Cerebellar cortex (tissue), 1 donor: ENCODE data around the gene RNASE13.

Experiments used
- DNase-seq: peaks from one replicate; pipeline ENCODE4 v3.0.0-alpha.2; 2015; ENCODE audit warnings: low spot score

Gene RNASE13

DNA sequence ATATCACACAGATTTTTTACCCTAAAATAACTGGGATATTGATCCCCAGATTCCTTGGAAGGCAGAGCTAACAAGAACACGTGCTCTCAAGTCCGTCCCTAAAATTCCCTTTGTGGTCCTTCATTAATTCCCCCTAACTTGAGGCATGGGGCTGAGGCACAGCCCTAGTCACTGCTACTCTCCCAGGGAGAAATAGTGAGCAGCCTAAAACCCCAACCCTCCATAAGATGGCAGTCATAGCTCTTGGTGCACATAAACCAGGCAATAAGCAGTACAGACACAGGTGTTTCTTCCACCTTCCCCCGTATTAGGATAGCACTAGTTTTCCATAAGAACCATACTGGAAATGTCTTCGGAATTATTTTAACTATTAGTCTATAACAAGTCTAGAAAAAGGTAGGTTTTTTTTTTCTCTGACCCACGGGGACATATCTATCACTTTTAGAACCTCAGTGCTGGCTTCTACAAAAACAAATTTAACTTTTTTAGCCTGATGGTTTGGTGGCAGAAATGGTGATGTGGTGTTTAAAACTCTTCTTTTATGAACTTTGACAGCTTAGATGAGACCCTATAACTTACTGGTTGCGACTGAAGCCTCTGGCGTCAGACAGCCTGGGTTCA lies 32.4 kb upstream of the RNASE13 start:
- DNase-seq: peak; percentile 35

DNA sequence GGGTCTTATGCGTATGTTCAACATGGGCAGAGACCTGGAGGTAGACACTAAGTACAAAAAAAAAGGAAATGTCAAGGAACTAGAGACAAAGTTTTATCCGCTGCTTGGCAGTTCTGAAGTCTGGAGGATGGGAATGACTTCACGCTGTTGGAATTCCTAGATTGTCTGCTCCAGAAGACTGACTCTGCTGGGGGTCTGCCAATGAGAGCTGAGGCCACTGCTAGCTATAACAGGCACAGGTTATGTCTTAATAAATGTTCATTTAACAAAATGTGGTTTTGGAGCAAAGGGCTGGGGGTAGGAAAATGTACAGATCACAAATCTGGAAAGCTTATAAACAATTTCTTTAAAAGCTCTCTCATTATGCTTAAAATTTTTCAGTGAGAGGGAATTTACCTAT lies 28.9 kb upstream of the RNASE13 start:
- no peak for DNase-seq

DNA sequence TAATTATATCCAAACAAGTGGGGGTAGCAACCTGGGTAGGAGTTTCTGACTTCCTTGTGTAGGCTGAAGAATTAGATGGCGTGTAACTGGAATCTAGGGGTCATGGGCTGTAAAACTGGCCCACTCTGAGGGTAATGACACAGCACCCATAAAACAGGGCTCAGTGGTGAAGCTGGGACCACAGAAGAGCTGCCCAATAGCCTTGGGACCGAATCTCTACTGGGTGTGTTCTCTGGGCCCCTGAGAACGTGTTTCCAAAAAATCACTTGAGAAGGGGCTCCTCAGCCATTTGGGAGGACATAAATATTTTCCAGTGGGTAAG lies 26.7 kb upstream of the RNASE13 start:
- no peak for DNase-seq

DNA sequence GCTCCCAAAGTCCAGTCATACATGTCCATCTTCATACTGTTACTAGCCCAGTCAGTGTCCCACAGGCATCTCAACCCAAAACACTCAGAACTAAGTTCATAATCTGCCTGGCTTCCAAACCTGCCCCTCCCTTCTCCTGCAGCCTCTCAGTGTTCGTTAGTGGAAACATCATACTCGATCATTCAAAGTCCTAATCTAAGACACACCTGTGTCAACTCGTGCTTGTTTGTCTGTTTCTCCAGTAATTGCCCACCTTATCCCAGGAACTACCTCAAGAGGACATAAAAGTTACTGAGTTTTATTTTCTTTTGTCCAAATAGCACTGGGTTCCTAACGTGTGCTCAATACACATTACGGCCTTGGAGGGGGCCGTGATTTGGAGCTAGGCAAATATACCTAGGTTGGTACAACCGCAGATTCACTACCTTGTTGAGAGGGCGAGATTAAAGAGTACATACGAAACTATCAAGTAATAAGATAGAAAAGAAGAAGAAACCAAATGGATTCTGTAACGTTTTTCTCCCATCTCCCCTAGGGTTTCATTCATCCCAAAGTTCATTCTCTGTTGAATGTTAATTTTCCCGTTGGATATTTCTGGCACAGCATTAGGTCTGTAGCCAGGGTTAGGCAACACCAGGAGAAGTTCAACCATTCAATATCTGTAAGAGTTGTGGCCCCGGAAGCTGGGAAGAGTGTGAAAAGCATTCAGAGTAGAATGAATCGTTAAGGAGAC lies 26.2 kb upstream of the RNASE13 start:
- DNase-seq: no peak

DNA sequence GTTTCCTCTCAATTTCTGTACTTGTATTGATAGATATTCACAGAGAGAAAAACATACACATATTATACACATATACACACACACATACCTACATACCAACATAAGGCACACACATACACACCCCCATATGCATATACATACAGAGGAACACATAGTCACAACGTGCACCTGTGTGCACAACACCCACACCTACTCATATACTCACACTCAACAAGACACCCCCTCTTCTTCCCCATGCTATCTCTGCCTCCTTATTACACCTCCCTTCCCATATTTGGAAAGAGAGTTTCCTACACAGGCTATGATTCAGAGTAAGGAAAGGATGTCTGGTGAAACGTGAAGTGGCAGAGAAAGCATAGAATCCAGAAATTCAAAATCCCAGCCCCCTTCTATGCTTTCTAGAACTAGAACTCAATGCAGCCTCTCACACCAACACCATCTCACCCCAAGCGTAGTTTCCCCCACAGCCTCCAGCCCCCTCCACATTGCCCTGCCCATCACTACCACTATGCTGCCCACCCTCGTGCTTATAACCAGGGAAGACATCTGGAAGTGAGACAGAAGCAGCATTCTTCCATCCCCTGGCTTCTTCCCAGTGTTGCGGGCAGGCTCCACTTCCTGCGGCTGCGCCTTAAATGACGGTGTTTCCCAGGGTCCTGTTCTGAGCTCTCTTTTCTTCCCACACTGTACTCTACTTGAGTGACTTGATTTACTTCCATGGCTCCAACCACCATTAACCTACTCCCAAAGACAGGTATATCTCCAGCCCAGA lies 25.4 kb upstream of the RNASE13 start:
- DNase-seq: no peak

DNA sequence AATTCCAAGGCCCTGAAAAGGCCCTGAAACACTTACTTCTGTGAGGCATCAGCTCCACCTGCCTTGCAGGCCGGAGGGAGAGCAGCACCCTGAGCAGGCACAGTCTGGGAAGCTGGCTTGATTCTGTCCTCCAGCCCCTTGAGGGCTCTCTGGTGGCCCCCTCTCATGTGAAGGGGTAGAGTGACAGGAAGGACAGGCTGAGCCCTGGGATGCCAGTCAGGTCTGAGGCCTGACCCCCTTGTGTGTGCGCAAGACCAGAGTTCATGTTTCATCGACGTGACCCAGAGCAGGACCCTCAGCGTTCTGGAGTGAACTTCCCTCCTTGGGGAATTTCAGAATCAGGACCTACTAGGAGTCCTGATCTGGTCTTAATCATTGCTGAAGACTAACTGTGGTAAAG lies 24.3 kb upstream of the RNASE13 start:
- no peak for DNase-seq

DNA sequence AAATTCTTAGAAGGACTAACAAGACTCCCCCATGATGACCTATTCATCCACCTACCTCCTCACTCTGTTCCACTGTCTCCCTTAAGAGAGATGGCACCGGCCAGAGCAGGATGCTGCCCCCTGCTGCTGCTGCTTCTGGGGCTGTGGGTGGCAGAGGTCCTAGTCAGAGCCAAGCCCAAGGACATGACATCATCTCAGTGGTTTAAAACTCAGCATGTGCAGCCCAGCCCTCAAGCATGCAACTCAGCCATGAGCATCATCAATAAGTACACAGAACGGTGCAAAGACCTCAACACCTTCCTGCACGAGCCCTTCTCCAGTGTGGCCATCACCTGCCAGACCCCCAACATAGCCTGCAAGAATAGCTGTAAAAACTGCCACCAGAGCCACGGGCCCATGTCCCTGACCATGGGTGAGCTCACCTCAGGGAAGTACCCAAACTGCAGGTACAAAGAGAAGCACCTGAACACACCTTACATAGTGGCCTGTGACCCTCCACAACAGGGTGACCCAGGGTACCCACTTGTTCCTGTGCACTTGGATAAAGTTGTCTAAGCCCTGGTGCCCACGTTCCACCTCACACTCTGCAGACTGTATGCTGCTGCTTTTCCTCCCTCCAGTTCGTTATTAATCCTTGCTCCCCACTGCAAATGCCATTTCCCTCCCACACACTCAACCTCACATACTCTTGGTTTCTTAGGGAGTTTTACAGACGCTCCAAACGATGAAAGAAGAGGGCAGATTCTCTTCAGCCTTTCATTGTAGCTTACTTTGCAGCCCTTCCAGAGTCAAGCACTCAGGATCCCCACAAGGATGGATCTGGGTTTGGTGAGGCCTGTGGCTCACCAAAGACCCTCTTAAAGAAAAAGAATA lies 23.4 kb upstream of the RNASE13 start, which contains the start of gene RNASE8:
Gene RNASE8, plus strand, starts transcription at position 20 of the 873 bp plus-strand sequence. Its CDS starts 71 bp downstream, at position 91.
- DNase-seq: no peak

DNA sequence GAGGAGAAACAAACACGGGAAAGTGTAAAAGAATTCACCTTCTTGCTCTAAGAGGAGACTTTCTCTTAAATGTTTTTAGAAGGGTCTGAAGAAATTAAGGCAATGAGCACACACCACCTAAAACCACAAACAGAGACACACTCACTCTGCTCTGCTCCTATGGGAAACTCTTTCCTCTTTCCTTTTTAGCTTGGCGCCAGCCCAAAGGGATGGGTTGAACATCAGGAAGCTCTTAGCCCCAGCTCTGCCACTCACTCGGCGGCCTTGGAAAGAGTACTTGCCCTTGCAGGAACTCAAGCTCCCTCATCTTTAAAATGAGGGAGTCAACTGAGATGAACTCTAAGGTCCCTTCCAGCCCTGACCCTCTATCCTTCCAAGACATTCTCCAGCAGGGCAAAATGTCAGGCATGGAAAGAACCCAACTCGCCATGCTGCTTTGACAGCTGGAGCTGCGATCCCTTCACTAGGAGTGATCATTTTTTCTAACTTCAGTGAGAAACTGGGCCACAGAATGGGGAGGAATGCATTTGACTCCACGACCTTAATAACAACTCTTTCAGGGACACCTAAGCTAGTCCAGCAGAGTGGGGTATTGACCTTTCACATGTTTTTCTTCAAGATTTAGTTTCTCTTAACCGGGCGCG lies 22.0 kb upstream of the RNASE13 start:
- no peak for DNase-seq

DNA sequence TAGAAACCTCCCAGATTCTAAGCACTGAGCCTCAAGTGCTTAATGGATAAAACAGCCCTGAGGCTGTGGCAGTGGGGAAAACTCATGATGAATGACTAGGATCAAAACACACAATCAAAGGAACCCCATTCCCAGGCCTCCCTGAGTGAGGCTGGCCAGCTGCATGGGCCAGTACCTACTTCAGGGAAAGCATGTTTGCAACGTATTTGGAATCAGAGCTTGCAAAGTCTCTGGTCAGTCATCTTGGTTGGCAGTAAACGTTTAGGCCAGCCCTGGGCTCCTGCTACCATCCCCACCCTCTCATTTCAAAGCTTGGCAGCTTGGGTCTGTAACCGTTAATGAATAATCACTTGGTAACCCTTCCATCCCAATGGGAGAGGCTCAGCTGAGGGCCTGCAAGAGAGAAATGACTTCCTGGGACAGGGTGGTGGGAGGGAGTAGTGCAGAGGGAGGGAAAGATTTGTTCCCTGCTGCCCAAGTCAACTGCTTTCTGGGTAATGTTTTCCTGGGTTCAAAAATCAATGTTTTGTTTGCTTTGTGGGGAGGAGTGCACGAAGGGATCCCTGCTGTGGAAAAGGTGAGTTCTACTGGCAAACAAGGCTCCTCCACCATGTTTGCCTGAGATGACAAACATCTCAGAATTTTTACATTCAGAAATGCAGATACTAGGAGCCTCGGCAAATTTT lies 21.0 kb upstream of the RNASE13 start:
- DNase-seq: no peak

DNA sequence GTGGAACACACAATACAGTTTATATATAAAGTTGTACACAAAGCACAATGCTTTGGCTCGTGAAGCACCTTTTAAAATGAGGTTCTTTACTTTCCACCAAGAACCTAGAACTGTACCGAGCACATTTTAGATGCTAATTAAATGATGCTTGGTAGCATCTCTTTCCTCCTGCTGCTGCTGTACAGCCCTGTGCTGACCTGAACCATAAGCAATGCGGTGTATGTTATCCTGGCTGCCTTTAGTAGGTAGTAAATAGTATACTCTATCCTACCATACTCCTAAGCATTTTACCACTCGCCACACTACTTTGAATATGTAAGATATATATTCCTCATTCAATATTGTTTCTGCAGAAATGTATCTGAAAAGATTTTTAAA lies 20.1 kb upstream of the RNASE13 start:
- no peak for DNase-seq

DNA sequence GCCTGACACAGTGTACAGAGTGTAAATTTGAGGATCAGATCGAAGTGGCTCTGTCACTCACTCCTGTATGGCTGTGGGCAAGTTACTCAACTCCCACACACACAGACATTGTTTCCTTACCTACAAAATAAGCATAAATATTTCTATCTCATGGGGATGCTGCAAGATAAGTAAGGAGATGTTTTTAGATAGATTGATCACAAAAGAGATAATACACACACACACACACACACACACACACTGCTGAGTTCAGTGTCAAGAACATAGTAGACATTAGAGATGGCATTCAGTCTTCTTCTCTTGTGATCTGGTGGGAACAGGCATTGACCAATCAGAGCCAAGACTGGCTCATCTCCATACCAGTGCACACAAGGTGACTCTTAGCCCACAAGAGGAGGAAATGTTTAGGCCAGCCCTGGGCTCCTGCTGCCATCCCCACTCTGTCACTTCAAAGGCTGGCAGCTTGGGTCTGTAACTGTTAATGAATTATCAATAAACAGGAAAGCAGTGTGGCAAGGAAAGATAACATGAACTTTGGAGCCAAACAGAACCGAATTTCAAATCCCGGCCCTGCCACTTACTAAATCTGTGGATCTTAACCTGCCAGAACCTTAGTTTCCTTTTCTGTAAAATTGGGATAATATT lies 19.6 kb upstream of the RNASE13 start:
- DNase-seq: no peak

DNA sequence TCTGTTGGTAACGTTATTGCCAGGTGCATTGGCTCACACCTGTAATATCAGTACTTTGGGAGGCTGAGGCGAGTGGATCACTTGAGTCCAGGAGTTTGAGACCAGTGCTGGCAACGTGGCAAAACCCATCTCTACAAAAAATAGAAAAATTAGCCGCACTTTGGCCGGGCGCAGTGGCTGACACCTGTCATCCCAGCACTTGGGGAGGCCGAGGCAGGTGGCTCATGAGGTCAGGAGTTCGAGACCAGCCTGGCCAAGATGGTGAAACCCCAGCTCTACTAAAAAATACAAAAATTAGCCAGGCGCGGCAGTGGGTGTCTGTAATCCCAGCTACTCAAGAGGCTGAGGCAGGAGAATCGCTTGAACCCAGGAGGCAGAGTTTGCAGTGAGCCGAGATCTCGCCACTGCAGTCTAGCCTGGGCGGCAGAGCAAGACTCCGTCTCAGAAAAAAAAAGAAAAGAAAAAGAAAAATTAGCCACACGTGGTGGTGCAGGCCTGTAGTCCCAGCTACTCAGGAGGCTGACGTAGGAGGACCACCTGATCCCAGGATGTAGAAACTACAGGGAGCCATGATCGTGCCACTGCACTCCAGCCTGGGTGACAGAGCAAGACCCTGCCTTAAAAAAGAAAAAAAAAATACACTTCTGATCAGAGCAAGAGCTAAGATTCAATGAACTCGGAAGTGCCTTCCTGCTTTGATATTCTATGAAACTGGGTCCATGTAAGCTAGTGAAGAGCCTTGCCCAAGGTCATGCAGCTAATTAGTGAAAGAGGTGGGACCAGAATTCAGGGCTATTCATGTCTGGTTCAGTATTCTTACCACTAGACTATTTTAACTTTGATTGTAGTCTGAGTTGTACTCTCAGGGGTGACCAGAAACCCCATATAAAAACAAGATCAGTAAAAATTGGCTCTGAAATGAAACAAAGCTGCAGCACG lies 18.8 kb upstream of the RNASE13 start:
- no peak for DNase-seq

DNA sequence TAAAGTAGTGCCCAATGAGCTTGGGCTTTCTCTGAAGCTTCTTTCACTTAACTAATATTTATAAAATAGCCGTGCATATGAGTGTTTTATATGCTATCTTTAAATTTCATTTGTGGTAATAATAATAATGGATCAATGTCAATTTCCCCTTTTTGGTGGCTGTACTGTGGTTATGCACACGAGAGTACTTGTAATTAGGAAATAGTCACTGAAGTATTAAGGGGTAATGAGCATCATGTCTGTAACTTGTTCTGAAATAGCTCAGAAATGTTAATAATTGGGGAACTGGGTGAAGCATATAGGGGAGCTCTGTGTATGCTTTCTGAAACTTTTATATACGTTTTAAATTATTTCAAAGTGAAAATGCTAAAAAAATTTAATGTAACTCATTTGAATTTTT lies 16.0 kb upstream of the RNASE13 start:
- DNase-seq: no peak

DNA sequence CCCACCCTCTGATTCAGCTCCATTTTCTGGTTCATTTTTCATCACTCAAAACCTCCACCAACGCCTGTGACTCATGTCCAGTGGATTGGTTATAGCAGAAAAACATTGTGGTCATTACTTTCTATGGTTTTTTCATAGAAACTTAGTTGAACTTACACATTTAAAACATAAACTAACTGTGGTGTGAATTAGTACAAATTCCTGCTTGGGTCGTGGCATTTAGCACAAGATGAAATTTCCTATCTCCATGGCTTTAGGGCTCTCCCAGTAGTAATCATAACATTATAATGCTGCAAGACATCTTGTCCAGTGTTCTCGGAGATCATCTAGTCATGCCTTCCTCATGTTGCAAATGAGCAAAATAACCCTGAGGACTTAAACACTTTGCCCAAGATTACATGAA lies 14.7 kb upstream of the RNASE13 start:
- DNase-seq: no peak

DNA sequence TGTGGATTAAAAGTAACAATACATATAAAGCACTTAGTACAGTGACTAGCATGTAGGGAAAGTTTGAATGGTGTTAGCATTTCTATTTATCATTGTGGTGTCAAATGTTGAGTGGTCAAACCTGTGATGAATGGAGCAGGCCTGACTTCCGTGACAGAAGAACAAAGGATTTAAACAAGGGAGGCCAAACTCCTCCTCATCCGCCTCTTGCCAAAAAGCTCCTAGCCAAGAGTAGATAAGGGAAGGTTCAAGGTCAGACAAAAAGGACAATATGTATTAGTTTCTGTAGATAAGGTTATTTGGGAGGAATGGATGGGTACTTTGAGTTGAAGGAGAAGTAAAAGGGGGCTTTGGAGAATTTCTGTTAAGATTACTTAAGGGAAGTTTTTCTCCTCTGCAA lies 14.0 kb upstream of the RNASE13 start:
- no peak for DNase-seq

DNA sequence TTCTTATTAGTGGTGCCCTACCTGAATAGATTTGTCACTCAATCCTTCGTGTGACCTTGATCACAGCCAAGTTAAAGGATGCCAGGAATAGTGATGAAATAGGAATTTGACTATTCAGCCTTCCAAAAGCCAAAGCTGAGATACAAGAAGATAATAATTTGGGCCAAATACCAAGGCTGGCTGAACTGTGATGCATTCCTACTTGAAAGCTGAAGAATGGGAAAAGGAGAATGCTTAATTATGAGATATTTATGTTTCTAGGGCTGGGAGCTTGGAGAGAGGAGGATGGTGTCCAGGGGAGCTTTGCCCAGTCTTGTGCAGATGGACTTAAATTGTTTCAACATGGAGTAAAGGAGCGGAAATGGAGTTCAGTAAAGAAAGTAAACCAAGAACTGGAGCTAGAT lies 12.8 kb upstream of the RNASE13 start:
- no peak for DNase-seq

DNA sequence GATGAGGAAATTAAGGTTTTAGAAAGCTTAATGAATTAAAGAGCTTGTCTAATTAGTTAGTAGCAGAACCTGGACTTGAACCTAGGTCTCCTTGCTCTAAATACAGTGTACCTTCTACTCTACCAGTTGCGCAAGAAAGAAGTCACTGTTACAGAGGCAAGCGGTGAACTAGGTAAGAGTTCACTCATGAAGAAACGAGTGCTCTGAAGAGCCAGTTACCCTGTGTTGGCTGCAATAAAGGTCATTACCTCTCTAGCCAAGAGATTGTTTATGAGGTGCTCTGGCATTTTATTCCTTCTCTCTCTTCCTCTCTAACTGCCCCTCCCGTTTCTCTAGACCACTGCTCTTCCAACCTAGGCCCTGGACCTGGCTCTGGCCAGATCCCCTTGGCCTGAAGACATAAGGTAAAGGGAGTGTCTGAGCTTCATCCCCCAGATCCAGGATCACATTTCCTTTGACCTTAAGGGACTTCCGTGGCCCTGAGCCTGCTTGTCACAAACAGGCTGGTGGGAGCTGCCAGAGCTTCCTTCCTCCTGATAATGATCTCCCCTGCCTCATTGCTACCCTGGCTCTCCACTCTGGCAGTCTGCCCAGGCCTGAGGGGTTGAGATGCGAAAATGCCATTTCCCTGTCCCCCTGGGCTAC lies 9.5 kb upstream of the RNASE13 start:
- no peak for DNase-seq

DNA sequence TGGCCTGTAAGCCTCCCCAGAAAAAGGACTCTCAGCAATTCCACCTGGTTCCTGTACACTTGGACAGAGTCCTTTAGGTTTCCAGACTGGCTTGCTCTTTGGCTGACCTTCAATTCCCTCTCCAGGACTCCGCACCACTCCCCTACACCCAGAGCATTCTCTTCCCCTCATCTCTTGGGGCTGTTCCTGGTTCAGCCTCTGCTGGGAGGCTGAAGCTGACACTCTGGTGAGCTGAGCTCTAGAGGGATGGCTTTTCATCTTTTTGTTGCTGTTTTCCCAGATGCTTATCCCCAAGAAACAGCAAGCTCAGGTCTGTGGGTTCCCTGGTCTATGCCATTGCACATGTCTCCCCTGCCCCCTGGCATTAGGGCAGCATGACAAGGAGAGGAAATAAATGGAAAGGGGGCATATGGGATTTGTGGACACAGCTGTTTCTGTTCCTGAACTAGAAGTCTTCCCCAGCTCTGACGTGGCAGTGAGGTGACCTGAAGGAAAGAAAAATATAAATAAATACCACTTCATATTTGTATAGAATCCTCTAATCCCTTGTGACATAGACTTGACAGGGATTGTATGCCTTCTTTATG lies 8.9 kb upstream of the RNASE13 start:
- DNase-seq: no peak

DNA sequence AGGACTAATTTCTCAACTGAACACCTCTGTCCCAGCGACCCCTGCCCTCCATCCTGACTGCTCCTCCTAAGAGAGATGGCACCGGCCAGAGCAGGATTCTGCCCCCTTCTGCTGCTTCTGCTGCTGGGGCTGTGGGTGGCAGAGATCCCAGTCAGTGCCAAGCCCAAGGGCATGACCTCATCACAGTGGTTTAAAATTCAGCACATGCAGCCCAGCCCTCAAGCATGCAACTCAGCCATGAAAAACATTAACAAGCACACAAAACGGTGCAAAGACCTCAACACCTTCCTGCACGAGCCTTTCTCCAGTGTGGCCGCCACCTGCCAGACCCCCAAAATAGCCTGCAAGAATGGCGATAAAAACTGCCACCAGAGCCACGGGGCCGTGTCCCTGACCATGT lies 8.3 kb upstream of the RNASE13 start:
- no peak for DNase-seq
